Medulla oblongata (tissue), 1 donor: ENCODE measurements around the gene ZNF511.
A peak's percentile ranks its signal among the peaks of the same experiment; 100 is the strongest.

Experiments
- DNase-seq: peaks from one replicate; pipeline ENCODE4 v3.0.0-alpha.2; 2015; ENCODE audit errors: extremely low spot score

ZNF511 gene

DNA sequence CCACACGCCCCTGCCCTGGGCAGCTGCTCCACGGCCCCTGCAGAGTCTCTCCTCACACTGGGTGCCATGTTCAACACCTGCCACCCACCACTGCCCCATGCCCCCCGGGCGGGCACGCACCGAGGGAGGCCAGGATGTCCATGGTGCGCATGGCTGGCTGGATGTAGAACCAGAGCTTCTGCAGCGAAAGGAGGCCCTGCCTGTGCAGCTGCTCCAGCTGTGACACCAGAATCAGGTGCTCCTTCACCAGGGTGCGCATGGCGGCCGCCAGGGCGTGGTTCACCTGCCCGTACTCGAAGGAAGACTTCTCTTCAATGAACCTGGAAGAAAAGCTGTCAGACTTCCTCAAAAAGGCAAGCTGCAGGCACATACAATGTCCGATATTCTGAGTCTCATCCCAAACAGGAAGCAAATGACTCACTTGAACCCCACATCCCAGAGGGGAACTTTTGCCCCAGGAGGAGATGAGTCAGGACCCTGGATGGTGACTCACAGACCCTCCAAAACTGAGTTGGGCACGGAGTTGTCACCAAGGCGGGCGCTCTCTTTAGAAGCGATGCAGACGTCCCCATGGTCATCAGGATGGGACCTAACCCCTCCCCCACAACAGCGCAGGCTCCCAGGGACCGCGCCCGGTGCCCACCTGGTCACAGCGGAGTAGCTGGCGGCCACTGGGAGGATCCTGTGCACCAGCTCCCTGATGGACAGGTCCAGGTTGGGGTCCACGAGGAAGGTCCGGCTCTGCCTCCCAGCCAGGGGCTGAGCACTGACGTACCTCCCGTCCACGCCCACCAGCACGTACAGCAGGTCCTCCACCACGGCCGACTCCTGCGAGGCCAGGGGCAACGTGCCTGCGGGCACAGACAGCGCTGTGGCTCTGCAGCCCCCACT, 15.6 kb upstream of the ZNF511 start:
- DNase-seq: no peak

DNA sequence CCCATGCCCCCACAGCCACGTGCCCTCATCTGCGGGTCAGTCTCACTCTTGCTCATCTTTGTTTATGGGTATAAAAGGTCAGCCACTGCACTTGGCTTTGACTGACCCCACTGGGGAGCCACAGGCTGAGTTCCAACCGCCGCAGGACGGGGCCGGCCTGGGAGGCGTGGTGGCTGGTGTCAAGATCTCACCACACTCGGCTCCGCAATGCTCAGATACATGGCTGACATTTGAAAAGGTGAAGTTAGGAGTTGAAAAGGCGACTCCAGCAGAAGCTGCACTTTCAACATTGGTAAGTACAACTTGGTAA, 14.9 kb upstream of the ZNF511 start:
- no peak for DNase-seq

DNA sequence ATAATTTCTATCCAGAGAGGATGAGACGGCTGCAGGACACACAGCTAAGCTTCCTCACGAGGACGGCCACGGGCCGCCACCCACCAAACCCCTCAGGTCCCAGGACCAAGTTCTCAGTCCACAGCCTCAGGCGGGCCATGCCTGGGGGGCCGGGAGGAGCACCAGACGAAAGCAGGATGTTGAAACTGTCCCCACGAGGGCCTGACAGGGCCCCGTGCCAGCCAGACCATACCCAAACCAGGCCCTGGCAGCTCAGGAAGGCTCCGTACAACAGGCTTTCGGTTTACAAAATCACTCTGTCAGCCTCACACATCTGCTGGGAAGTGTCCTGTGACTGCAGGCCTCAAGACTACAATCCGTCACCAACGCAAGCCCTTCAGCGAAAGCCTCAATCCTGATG, 14.5 kb upstream of the ZNF511 start:
- peak; percentile 70 for DNase-seq

DNA sequence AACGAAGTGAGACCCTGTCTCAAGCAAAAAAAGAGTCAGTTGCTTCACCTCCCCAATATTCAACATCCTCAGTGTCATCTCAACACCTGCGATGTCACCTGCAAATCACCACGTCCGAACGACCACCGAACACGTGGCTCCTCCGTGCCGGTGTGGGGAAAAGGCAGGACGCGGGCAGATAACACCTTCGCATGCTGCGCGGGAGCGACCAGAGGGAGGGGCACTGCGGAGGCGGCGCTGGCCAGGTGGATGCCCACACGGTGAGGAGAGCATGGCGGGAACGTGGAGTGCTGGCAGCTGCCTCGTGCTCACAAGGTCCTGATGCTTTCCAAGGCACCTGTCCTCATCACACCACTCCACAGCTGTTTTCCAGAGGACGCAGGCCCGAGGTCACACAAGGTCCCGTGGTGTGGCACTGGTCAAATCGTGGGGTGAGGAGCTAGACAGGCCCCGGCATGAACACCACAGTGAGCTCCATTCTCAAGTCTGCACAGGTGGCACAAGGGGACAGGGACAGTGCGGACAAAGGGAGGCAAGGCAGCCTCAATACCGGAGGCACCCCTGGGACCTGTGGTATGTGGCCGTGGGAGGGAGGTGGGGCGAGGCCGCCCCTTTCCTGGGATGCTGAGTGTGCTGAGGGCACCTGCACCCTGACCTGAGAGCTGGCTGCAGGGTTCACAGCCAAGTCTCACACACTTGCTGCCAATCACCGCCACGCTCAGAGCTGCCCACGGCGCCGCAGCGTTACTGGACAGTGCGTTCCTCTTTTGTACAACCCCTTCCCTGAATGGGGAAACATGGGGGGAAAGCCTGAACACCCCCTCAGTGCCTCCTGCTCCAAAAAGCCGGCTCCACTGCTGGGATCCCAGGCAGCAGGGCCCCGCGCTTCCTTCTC, 13.0 kb upstream of the ZNF511 start:
- no peak for DNase-seq

DNA sequence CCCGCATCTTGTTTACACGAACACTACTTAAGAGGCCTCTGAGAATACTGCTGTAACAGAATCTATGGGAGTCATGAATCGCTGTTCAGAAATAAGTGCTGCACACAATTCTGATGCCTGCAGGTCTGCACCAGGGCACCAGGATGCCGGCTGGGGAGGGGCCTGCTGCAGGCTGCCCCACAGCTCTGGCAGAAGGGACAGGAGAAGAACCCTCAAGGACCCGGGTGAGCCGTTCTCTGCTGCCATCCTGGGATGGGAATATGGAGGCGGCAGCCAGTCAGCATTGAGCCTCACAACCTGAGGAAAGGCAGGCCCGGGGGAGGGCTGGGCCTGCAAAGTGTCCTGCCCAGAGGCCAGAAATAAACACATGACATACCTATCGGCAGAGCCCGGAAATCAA, 11.2 kb upstream of the ZNF511 start:
- no peak for DNase-seq

DNA sequence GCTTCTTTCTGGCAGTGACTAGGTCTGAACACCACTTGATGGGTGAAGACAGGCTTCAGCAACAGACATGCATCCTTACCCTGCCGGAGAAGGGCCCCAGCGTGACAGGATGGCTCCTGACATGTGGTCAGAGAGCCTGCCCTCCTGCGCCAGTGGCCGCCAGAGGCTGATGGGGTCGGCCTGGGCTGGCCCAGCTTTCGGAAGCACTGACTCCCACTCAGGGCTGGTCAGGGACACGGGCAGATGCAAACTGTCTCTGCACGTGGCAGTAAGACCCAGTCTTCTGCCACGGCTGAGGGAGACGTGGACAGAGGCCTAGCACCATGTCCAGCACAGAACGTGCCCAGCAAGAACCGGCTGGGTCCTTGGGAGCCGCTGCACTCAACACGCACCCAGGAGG, 10.2 kb upstream of the ZNF511 start:
- no peak for DNase-seq

DNA sequence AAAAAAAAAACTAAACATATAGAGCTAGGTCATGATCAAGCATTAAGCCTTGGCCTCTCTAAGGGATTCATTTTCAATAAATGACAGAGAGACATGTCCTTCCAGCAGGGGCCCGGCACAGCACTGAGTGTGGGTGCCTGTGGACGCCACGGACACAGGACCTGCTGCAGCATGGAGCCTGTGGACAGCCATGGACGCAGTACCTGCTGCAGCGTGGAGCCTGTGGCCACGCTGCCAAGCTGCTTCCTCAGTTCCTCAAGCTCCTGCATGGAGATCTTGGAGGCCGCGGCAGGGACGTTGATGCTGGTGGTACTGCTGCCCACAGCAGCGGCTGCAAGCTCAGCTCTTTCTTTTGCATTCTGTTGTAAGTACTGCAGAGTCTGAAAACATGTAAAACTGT, 9.5 kb upstream of the ZNF511 start:
- no peak for DNase-seq

DNA sequence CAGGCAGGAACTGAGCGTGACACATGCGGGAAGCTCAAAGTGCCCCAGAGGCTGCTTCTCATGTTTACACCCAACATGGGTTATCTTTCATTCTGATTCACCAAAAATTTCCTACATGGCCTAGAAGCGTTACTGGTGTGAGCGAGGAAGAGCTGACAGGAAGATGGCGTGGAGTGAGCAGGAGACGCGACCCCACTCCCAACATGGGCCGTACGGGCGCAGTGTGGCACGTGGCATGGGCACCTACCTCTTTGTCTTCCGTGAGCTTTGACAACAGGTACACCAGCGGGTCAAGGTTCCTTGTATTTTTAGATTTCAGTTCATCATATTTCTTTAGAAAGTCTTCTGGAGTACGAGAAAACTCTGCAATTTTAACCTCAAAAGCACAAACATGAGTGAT, 9.0 kb upstream of the ZNF511 start:
- DNase-seq: no peak

DNA sequence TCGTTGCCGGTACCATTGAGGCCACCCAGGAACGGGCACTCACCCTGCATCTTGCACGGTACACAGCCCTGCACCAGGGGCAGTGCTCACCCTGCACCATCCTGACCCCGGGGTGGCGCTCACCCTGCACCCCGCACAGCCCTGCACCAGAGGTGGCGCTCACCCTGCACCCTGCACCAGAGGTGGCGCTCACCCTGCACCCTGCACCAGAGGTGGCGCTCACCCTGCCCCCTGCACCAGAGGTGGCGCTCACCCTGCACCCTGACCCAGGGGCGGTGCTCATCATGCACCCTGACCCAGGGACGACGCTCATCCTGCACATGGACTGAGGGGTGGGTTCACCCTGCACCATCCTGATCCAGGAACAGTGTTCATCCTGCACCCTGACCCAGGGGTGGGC, 6.5 kb upstream of the ZNF511 start:
- DNase-seq: no peak

DNA sequence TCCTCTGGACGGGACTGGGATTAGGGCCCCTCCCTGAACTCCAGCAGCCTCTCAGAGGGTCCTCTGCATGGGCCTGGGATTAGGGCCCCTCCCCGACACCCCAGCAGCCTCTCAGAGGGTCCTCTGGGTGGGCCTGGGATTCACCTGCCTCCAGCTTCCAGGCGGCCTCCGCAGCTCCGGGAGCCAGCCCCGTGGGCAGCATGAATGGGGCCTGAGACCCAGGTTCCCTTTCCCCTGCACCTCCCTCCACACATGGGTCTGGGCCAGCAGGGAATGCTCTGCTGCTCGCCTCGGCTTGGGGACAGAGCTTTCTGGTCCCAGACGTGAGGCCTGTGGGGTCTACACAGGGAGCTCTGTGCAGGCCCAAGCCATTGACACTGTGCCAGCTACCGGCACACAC, 5.5 kb upstream of the ZNF511 start:
- no peak for DNase-seq

DNA sequence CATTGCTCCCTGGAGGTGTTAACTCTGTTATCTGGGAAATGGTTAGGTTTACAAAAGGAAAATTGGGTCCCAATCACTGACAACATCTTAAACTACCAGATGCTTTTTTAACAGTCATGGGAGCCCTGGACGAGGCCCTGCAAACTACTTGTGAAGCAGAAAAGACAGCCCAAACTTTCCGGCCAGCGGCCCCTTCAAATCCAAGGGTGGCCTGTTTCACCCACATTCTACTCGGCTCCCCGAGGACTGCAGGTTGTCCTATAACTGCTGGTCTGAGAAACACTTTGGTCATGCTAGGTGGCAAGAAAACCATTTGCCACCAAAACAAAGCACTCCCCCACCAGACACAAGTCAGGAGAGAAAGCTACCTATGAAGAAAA, 2.6 kb upstream of the ZNF511 start:
- no peak for DNase-seq

DNA sequence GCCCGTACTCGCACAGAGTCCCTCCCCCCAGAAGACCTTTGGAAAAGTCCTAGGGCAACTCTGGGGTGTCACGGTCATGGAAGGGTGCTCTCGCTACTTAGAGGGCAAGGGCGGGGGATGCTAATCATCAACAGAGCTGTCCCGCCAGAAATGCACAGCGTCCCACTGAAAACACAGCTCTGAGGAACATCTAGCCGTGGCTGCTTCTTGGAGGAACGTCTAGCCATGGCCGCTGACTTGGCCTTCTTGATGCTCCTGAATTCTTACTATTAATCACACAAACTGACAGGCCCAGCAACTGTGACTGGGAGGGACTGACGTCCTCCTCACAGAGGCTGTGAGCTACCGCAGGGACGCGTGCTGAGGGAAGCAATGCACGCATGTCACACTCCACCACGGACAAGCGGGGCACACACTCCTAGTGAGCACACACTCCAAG, 1.8 kb upstream of the ZNF511 start:
- no peak for DNase-seq

DNA sequence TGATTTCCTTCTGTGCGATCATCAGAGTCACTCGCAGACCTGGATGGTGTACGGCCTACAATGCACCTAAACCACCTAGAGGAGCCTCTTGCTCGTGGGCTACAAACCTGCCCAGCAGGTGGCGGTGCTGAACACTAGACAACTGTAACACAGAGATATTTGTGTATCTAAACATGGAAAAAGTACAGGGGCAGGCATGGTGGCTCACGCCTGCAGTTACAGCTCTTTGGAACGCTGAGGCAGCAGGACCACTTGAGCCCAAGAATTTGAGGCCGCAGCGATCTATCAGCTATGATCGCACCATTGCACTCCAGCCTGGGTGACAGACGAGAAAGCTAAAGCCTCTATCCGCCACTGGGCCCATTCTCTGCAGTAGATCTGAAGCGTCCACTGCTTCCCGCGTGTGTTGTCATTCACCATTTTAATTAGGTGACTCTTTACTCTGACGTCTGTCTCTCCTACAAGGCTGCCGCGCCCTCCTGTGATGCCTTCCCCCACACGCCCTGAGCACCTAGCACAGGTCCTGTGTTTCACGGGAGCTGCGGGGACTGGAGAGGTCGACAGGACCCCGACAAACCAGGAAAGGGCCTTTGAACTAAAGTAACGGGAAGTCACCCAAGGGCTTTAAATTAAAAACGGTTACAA, 816 bp upstream of the ZNF511 start:
- peak; percentile 26 for DNase-seq

DNA sequence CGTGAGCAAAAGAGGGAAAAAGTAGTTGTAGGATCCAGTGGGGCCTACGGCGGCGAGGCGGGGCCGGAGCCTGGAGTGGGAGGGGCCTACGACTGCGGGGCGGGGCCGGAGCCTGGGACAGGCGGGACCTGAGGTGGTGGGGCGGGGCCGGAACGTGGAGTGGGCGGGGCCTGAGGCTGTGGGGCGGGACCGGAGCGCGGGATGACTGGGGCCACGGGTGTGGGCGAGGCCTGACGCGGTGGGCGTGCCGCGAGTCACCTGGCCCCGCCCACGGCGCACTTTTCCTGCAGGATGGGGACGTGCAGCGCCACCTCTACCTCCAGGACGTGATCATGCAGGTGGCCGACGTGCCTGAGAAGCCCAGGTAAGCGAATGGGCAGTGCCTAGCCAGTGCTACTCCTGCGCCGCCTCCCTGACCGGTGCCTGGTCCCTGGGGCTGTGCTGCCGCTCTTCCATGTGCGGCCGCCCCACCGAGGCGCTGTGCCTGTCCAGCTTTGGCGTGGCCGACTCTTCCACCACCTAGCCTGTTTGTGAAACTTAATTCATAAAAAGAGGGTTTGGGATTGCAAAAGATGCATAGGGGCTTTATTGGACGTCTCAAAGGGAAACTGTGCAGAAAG, 496 bp downstream of the ZNF511 start:
- DNase-seq: peak; percentile 89

DNA sequence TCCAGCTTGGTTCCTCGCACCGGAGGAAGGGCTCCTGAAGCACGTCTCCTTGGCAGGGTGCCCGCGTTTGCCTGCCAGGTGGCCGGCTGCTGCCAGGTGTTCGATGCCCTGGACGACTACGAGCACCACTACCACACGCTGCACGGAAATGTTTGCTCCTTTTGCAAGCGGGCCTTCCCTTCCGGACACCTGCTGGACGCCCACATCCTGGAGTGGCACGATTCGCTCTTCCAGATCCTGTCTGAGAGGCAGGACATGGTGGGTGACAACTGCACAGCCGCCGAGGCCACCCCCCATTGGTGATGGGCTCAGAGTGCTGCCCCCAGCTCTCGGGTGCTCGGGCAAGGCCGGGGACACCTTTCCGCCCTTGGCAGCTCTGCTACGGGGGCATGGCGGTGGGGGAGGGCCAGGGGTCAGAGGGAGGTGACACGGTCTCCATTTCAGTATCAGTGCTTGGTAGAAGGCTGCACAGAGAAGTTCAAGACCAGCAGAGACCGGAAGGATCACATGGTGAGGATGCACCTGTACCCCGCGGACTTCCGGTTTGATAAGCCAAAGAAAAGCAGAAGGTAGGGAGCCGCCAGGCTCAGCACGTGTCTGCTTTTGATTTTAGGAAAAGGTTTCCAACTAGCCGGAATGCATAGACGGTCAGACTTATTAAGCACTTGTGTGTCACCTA, 1.1 kb downstream of the ZNF511 start:
- no peak for DNase-seq

DNA sequence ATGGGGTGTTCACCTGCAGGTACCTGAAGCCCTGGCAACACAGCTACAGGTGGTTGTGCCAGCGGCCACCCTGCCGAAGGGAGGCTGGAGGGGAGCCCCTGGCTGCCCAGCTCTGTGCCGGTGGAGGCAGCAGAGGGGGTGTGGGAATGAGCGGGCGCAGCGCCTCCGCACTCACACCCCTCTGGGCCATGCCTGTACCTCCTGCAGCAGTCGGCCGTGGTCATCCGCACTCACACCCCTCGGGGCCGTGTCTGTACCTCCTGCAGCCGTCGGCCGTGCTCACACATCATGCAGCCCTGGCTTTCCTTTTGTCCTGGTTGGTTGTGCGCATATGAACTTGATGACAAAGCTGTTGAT, 1.7 kb downstream of the ZNF511 start:
- no peak for DNase-seq

DNA sequence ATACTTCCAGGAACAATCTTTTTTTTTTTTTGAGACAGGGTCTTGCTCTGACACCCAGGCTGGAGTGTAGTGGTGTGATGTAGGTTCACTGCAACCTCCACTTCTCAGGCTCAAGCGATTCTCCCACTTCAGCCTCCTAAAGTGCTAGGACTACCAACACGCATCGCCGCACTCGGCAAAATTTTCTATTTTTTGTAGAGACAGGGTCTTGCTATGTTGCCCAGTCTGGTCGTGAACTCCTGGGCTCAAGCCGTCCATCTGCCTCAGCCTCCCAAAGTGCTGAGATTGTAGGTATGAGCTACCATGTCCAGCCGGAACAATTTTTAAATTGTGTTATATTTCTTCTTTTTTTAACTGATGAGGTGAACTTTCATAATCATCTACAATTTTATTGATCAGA, 2.1 kb downstream of the ZNF511 start:
- DNase-seq: no peak

DNA sequence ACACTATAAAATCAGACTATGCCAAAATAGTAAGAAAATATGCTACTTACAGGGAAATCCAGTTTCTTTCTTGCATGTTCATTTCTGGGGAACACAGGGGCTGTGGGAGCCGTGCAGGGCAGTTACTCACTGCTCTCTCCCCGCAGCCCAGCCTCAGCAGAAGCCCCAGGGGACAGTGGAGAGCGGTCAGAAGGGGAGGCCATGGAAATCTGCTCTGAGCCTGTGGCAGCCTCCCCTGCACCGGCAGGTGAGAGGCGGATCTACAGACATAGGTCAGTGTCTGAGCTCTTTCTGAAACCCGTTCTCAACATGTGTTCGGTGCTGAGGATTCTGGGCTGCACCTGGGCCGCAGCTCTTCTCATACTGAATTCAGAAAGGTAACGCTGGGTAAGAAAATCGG, 2.9 kb downstream of the ZNF511 start:
- DNase-seq: no peak

DNA sequence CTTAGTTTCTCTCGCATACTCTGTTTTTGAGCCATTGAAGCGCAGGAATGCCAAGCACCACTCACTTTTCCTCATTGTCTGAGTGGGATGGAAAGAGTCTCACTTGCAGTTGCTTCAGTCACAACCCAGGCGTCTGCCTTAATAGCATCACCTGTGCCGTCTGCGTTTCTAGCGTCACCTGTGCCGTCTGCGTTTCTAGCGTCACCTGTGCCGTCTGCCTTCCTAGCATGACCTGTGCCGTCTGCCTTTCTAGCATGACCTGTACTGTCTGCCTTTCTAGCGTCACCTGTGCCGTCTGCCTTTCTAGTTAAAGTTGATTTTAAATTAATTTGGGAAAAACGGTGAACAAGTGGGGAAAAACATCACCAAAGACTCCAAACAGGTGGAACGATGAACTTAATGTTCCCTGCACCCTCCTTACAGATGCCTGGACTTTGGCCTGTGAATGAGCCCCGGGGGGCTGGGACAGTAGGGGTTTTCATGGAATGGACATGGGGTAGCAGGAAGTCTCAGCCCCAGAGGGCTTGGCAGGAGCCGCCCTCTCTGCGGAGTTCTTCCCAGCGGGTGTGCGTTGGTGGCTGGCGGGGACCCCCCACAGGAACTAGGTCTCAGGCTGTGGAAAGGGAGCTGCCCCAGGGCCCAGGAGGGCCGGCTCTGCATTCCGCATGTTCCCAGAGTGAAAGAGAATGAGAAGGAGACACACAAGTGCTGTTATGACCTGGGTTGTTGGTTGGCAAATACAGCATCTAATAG, 3.5 kb downstream of the ZNF511 start:
- DNase-seq: no peak

DNA sequence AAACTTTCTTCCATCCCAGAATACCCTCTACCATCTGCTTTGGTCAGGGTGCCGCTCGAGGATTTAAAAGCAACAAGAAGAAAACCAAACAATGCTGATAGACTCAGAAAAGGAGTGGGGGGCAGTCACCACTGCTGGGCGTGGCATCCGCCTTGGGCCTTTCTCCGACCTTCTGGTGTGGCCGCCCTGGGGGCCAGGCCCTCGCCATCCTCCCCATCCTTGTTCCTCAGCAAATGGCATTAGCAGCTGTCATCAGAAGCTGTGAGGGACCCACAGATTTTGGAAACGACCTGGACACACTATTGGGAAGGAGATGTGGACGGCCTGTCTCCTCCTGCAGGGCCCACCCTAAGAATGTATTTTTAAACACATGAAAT, 4.0 kb downstream of the ZNF511 start:
- no peak for DNase-seq

DNA sequence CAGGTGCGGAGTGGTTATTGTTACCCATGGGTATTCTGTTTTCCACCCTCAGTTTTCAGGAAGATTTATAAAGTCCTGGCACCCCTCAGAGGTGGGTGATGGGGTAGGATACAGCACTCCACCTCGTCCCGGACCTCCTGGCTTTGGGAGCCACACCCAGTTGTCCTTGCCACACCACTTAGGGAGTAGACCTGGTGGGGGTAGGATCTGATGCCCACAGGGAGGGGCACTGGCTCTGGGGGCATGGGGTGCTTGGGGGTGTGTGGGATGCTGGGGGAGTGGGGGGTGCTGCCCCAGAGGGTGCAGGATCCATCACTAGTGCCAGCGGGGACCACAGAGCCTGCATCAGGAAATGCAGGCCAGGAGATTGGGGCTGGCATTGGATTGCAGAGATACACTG, 4.5 kb downstream of the ZNF511 start:
- no peak for DNase-seq
